ENCODE data around the gene HMGCR. TPM values are rescaled to one million over a fixed set of nuclear protein-coding genes. Genes with fewer than 3 reads are reported as not detected.

Gene HMGCR
- total RNA-seq, 1 donor from 2014 or later = 23.0 TPM

GRCh38 chr5:75340714-75341478 is 3.9 kb downstream of the HMGCR start:
- DNase-seq (ENCODE audit: low spot score) = no peak

GRCh38 chr5:75341934-75342333 is 4.9 kb downstream of the HMGCR start:
- DNase-seq (ENCODE audit: low spot score) = no peak

- no peak for DNase-seq (ENCODE audit: low spot score)
Measured at GRCh38 chr5:75342836-75343235, 5.8 kb downstream of the HMGCR start.

- no peak for DNase-seq (ENCODE audit: low spot score)
Measured at GRCh38 chr5:75348241-75348640, 11.2 kb downstream of the HMGCR start.

- DNase-seq (ENCODE audit: low spot score) = no peak
Measured at GRCh38 chr5:75349663-75350062, 12.6 kb downstream of the HMGCR start.

- no peak for DNase-seq (ENCODE audit: low spot score)
Measured at GRCh38 chr5:75351139-75351926, 14.3 kb downstream of the HMGCR start.

GRCh38 chr5:75355236-75355635 is 18.2 kb downstream of the HMGCR start:
- DNase-seq (ENCODE audit: low spot score) = no peak

- no peak for DNase-seq (ENCODE audit: low spot score)
Measured at GRCh38 chr5:75356719-75357118, 19.7 kb downstream of the HMGCR start.

- DNase-seq (ENCODE audit: low spot score) = no peak
Measured at GRCh38 chr5:75358117-75358516, 21.1 kb downstream of the HMGCR start.

GRCh38 chr5:75361310-75361709 is 24.3 kb downstream of the HMGCR start:
- no peak for DNase-seq (ENCODE audit: low spot score)

GRCh38 chr5:75362474-75362975 is 25.5 kb downstream of the HMGCR start:
- DNase-seq (ENCODE audit: low spot score) = no peak

GRCh38 chr5:75363111-75363510 is 26.1 kb downstream of the HMGCR start:
- no peak for DNase-seq (ENCODE audit: low spot score)

GRCh38 chr5:75363726-75364495 is 26.9 kb downstream of the HMGCR start:
- no peak for DNase-seq (ENCODE audit: low spot score)

- no peak for DNase-seq (ENCODE audit: low spot score)
Measured at GRCh38 chr5:75364571-75365280, 27.7 kb downstream of the HMGCR start.

- no peak for DNase-seq (ENCODE audit: low spot score)
Measured at GRCh38 chr5:75365740-75366139, 28.7 kb downstream of the HMGCR start.

- no peak for DNase-seq (ENCODE audit: low spot score)
Measured at GRCh38 chr5:75366787-75367186, 29.8 kb downstream of the HMGCR start.

- no peak for DNase-seq (ENCODE audit: low spot score)
Measured at GRCh38 chr5:75367401-75367800, 30.4 kb downstream of the HMGCR start.

- no peak for DNase-seq (ENCODE audit: low spot score)
Measured at GRCh38 chr5:75368391-75368790, 31.4 kb downstream of the HMGCR start.

GRCh38 chr5:75373862-75374261 is 36.8 kb downstream of the HMGCR start:
- no peak for DNase-seq (ENCODE audit: low spot score)

GRCh38 chr5:75374394-75374814 is 37.4 kb downstream of the HMGCR start:
- no peak for DNase-seq (ENCODE audit: low spot score)

- no peak for DNase-seq (ENCODE audit: low spot score)
Measured at GRCh38 chr5:75375414-75375813, 38.4 kb downstream of the HMGCR start.

Measured in mesenteric fat pad (tissue), 1 donor.